NOMO-1 treated with DMSO at 0.1 percent for 48 hours (cell line): Measurements from ENCODE around the gene CD63.
A peak's percentile ranks its signal among the peaks of the same experiment; 100 is the strongest.

Experiments
- DNase-seq: peaks from one replicate; lab custom pipeline; 2025; ENCODE audit not compliant: unreplicated experiment; lab: John Stamatoyannopoulos, UW

CD63 gene

DNA sequence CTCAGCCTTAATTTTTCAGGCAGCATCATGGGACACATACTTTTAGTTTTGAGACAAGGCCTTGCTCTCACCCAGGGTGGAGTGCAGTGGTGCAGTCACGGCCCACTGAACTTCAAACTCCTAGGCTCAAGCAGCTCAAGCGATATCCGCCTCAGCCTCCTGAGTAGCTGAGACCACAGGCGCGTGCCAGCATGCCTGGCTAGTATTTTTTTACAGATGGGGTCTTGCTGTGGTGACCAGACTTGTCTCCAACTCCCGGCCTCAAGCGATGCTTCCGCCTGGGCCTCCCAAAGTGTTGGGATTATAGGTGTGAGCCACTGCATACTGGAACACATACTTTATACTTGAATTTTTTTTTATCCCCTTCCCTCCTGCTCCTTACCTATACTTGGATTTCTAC lies 5.9 kb downstream of the CD63 start:
- no peak for DNase-seq

DNA sequence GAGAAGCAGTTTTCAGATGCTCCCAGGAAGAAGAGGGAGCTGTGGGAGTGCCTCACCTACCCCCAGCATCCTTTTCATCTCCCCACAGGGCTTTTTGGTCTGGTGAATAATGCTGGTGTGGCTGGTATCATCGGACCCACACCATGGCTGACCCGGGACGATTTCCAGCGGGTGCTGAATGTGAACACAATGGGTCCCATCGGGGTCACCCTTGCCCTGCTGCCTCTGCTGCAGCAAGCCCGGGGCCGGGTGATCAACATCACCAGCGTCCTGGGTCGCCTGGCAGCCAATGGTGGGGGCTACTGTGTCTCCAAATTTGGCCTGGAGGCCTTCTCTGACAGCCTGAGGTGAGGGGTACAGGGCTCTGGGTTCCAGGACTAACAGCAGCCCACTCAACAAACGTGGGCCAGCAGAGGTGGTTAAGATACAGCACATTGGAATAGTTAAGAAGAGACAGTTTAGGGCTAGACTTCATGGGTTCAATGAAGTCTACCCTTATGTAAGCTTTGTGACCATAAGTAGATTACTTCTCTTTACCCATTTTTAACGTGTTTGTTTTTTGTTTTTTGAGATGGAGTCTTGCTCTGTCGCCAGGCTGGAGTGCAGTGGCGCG lies 7.1 kb downstream of the CD63 start:
- DNase-seq = no peak

DNA sequence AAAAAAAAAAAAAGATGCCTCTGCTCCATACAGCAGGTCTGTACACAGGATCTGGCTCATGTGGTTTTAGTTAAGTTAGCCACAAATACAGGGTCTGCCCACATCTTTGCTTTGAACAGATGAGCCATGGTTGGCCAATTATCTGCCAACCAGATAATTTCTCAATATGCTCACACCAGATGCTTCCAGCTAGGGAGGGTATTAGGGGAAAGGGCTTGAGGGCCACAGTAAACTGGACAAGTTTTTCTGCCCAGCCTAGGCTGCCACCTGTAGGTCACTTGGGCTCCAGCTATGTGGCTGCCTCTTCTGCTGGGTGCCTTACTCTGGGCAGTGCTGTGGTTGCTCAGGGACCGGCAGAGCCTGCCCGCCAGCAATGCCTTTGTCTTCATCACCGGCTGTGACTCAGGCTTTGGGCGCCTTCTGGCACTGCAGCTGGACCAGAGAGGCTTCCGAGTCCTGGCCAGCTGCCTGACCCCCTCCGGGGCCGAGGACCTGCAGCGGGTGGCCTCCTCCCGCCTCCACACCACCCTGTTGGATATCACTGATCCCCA lies 7.8 kb downstream of the CD63 start:
- DNase-seq = peak; percentile 82

DNA sequence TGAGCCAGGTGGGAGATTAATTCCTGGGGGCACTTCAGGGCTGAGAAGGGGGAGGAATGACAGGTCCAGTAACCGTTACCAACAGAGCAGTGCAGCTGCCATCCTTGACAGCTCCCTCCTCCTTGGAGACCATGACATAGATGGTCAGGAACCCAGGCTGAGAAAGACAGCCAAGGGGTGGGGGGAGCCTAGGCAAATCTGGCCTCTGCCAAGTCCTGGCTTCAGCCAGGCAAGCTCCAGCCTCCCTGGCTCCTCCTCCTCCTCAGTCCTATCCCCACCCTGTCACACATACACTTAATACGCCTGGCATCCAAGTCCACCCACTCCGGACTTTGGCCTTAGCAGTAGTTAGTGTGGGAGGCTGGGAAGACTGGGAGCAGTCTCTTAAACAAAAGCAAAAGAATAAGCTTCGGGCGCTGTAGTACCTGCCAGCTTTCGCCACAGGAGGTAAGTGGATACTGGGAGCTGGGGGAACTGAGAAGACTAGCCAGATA lies 8.7 kb downstream of the CD63 start, which contains the start of gene RDH5:
RDH5 (plus strand) TSS at position 323 of the 494 bp plus-strand sequence. CDS start 792 bp downstream, outside the sequence.
- no peak for DNase-seq

DNA sequence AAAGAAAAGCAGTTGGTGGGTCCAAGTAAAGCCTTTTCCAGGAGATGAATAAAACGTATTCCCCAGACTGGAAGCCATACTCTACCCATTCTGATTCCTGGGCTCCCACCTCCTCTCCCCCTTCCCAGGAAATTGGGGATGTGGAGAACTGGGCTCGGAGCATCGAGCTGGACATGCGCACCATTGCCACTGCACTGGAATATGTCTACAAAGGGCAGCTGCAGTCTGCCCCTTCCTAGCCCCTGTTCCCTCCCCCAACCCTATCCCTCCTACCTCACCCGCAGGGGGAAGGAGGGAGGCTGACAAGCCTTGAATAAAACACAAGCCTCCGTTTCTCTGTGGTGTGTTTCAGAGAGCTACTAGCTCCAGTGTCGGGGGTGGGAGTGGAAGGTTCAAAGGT lies 9.4 kb downstream of the CD63 start:
- no peak for DNase-seq

DNA sequence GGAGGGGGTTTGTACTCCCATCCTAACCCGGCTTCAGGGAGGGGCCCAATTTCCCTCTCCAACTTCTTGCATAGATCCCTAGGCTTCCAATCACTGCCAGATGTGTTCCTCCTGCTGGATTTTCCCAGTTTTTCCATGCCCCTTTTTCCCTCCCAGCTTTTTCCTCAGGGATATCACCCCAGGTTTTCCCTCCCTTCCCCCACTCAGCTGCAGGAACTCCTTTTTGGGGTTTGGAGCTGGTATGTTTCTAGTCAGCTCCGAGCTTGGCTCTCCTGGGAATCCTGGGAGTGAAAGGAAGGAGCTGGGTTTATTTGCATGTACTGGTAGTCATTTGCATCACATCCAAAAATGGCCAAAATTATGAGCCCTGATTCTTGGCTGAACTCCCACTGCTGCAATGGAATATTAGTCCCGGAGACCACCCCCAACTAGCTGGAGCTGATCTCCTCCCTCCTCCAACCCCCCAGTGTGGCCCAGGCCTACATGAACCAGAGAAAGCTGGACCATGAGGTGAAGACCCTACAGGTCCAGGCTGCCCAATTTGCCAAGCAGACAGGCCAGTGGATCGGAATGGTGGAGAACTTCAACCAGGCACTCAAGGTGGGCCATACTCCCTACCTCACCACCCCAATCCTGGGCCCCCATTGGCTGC lies 10.1 kb downstream of the CD63 start:
- DNase-seq = no peak

DNA sequence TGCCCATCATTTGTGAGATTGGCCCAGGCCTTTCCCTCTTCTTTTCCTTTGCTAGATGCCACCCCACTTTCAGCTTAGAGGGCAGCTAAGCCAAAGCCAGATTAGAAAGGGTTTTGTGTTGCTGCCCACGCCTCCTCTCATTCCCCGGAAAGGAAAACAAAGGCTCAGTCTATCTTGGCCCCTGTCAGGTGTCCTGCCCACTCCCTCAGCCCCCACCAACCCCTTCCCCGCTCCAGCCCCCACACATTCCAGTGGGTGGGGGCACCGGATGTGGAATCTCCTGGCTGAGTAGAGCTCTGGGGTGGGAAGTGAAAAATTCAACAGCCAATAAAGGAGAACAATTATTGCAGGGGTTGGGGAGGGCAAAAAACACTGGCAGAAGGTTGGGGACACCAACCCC lies 10.8 kb downstream of the CD63 start:
- DNase-seq = no peak

DNA sequence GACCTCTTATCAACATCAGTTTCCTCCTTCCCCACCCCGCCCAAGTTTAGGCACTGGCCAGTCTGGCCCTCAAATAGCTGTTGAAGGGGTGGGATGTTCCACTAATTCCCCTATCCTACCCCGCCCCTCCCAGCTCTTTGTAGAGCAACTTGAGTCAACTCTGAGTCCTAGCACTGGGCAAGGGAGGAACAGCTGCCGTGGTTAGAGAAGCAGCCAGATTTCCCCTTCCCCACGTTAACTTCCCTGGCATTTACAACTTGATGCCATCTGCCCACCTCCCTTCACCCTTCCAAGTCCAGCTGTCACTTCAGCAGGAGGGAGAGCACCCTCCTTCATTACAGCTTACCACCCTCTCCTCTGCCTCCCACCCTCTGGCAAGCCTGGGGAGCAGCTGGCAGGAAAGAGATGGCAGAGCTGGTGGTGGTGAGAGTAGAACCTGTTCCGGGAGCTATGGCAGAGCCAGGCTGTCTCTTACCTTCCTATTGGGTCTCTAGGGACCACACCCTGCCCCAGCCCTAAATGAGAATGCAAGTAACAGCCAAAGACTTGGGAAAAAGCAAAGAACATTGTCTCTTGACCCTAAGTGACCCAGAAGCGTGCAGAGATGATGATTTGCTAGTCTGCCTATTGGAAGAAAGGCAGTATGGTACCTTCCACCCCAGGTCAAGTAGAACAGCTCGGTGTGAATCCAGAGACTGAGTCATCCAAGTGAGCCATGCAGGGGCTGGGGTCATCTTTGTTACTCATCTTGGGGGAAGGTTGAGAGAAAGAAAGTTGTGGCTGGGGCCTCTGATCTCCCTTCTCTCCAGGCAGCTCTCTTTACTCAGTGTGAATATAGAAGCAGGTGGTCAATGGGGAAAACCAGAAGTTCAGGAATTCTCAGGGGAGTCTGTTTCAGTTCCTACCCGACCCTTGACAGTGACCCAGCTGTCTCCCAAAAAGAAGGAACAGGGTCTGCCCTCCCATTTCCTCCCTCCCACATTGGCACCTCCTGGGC lies 11.5 kb downstream of the CD63 start:
- DNase-seq = no peak

DNA sequence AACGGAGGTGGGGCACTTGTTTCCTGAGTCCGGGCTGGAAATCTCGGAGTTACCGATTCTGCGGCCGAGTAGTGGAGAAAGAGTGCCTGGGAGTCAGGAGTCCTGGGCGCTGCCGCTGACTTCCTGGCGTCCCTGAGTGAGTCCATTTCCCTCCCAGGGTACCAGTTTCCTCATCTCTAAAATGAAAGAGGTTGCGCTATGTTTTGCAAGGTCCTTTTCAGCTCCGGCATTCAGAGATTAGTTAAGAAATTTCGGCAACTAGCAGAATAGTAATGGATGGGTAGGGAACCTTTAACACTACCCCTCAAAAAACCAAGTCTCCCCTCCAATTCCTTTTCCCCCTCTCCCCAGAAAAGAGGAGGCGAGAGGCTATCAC lies 12.2 kb downstream of the CD63 start:
- DNase-seq = peak; percentile 59

DNA sequence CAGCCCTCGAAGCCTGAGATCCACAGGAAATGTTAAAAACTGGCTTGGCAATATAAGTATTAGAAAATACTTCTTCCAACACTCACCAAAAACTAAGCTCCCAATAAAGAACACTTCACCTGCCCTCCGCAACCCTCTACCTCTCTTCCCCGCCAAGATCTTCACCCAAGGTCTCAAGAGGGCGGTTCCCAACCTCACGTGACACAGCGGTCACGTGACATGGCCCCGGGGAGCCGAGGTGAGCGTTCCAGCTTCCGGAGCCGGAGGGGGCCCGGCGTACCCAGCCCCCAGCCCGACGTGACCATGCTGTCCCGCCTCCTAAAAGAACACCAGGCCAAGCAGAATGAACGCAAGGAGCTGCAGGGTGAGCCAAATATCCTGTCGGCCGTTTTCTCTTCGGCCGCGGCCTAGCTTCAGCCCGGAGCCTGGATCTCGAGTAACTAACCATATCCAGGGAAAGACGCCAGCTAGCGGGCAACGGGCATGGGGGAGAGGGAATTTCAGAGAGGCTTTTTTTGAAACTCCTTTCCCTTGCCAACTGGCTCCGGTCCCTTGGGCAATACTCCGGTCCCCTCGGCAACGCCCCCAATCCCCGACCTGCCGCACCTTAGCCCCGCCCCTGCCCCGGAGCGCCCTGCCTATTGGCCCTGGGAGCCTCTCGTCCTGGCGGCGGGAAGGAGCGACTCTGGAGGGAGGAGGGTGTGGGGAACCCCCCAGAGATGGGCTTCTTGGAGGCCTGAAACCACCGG lies 12.8 kb downstream of the CD63 start, which contains the start of gene BLOC1S1:
BLOC1S1 (plus strand) TSS at position 214 of the 749 bp plus-strand sequence; CDS start at position 220, 6 bp downstream.
- DNase-seq = peak; percentile 84

DNA sequence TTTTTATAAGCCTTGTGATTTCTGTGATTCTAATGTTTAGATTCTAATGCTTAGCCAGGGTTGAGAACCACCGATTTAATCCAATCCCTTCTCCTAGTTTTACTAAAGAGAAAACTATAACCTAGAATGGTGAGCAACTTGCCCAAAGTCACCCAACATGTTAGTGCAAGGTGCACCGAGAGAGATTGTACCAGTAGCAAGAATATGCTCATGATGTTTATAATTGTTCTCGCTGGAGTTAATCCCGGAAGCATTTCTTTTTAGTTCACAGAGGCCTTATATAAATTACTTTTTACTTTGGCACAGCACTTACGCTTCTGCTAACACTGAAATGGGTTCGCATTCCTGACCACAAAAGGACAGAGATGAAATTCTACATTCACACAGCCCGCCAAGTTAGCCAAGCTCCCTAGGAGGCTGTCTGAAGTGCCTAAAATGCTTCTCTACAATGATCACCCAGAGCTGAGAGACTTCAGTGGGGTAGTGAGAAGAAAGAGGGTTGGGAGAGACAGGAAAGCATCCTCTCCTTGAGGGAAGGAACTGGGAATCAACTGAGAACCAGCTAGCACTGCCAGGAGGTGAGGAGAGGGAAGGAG lies 13.5 kb downstream of the CD63 start:
- no peak for DNase-seq

DNA sequence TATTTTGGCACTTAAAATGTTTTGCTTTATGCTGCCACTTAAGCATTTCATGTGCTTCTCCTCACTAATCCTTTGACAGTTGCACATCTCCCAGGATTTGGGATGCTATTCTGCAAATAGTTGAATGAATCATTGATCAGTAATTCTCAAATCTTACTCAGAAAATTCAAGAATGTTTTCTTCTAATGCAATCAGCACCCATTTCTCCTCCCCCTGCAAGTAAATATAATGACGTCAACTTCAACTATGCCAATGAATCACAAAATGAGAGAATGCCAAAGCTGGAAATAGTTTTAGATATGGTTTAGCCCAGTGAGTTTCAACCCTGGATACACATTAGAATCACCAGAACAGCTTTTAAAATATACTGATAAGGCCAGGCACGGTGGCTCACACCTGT lies 15.1 kb downstream of the CD63 start:
- no peak for DNase-seq

DNA sequence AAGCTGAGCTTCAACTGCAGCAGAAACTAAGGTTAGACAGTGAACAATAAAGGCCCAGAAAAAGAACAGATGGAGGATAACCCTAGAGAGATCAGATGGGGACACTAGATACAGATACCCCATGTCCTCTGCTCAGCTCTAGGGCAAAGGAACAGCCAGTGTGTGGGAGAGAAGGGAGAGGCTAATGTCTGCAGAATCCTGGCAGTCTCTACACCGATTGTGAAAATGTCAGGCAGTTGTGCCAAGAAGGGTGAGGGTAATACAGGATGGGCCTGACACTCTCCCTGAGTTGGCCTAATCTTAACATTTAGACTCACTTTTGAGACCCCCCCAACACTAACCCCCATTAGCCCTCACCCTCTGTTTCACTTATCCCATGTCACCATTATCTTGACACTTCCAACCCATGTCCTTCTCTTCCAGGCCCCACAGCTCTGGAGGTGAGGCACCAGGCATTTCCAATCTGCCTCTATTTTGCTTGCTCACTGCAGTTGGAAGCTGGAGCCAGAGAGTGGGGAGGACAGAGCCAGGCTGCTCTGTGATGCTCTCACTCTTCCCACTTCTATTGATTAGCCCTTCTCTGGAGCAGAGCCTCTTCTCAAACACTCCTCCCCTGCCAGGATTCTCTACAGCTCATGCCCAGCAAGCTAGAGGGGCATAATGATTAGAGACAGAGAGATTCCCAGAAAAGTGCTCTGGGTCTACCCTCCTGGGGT lies 16.0 kb downstream of the CD63 start:
- no peak for DNase-seq

DNA sequence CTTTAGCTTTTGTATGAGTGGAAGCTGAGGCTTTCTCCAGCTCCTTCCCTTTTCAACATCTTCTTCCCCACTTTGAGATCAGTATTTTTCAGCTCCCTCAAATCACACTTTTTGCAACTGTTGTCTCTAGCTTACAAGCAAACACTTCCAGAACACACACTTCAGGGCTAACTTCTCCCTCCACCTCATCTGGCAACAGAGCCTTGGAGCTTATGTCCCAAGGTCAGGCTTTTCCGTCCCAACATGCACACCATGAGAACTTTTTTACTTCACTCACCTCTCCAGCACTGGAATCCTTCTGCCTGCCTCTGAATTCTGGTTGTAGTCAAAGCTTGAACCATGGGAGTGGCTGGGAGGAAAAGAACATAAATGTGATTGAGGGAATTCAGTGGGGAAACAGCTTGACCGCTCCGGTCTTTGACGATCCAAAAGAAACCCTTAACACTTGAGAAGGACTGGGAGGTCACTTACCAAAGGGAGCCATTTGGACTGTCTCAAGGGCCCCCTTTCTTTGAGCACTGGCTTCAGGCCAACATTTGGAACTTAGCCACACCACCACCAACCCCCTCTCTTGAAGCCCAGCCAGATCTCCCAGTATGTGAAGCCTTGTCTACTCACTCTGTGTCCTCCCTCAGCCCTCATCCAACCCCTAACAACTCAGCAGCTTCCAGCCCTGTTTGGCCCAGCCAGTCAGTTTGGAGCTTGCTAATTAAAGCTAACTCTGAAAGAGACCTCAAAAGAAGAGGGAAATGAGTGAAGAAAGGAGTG lies 16.8 kb downstream of the CD63 start:
- DNase-seq = no peak

DNA sequence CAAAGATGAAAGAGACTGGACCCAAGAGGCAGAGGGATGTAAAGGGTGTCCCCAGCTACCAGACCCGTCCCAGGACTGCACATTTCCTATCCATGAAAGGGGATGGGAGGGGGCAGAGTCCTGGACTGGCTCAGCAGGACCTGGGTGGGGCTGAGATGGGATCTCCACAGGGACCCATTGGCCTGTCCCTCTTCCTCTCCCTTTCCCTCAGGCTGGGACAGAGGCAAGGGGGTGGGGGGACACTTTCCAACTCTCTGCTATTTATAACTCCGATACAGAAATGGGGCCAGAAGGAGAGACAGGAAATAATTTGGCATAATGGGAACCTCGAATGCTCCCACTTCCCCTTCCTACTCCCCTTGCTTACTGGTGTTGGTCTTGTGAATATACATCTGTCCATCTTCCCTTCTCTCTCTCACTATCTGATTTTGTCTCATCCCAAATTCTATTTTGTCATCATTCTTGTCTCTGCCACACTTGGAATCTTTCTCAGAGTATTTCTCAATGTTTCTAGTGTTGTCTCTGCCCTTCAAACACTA lies 20.0 kb downstream of the CD63 start:
- peak; percentile 3 for DNase-seq

DNA sequence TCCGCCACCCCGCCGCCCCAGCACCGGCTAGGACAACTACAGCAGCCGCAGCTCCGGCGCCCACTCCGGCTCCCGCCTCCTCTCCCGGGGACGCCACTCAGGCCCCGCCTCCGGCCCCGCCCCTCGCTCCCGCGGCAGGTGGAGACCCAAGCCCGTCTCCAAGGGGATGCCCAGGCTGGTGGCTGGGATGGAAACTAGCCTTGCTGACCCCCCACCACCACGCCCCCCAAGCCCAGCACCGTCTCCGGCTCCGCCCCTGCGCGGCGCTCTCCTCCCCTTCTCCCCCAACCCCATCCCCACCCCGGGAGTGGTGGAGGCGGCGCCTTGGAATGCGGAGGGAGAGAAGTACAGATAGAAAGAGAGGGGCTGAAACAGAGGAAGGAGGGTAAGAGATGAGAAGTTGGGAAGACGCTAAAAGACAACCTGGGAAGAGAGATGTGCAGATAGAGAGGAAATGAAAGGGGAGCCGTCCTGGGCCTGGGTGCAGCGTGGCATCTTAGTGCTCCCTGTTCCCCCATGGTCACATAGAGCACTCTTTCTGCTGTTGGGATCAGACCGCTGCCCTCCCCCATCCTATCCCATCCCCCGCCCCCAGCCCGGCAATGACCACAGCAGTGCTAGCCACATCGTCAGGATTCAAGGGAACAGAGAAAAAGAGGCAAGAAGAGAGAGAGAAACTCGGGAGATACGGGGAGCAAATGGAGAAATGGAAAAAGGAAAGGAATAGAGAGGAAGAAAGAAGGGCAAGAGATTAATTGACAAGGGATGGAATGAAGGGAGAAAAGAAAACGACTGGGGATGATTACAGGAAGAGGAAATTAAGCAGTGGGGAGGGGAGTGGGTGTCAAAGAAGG lies 20.7 kb downstream of the CD63 start, which contains the start of gene ITGA7:
ITGA7 (minus strand) TSS at position 64 of the 854 bp plus-strand sequence. CDS start 222 bp downstream, outside the sequence.
- no peak for DNase-seq

DNA sequence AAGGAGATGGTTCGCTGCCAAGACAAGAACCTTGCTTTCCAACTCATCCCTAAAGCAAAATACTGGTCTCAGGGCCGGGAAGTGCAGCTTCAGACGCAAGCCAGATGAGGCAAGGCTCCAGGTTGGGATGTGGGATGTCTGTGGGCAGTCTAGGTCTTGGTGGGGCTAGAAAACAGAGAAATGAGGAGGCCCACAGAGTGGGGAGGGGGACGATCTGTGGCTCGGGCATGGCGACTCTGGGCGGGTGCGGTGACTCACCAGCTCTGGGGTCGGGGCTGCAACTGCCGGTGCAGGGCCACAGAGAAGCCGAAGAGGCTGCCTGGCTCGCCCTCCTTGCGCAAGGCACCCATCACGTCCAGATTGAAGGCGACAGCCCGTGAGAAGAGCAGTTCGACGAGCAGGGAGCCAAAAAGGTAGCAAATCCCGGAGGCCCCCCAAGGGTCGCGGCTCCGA lies 21.6 kb downstream of the CD63 start:
- peak; percentile 37 for DNase-seq
